CD4-positive, CD25-positive, alpha-beta regulatory T cell (primary cell): ENCODE measurements around the gene PDE7B. TPM values are rescaled to one million over a fixed set of nuclear protein-coding genes. Genes with fewer than 3 reads are reported as not detected.

ENCODE experiments used
- ATAC-seq, 2 donors: fragments of 150-1000 bp; cut with Tn5 transposase; one replicate each; pipeline ENCODE4 v1.10.0; 2021; ENCODE audit warnings: low read depth in 2 of 2, moderate number of reproducible peaks in 2 of 2, moderate library complexity in 1 of 2
- DNase-seq, 3 donors: peaks; one replicate each; pipeline versions ENCODE4 v3.0.0 to v3.0.0-alpha.2; 2012 to 2022; ENCODE audit warnings: mixed read lengths in 1 of 3
- H3K27ac ChIP-seq: one replicate; pipeline ENCODE4 v1.7.0; 2013; ENCODE audit warnings: mild to moderate bottlenecking, low read length; ENCODE audit not compliant: insufficient read depth, poor library complexity, severe bottlenecking
- H3K27me3 ChIP-seq: one replicate; pipeline ENCODE4 v1.7.0; 2013; ENCODE audit warnings: low read length; ENCODE audit not compliant: control insufficient read depth, insufficient read depth
- H3K36me3 ChIP-seq: one replicate; pipeline ENCODE4 v1.7.0; 2013; ENCODE audit warnings: mild to moderate bottlenecking, low read length, moderate library complexity; ENCODE audit not compliant: control insufficient read depth, insufficient read depth
- H3K4me1 ChIP-seq: 2 replicates; pipeline ENCODE4 v1.7.0; 2013; ENCODE audit warnings: mild to moderate bottlenecking, low read length; ENCODE audit not compliant: insufficient read depth, control insufficient read depth, poor library complexity, severe bottlenecking
- H3K4me3 ChIP-seq: one replicate; pipeline ENCODE4 v1.7.0; 2013; ENCODE audit warnings: low read depth, mild to moderate bottlenecking, low read length, moderate library complexity
- H3K9me3 ChIP-seq, 2 experiments: 1 replicate in 1 of 2; 2 replicates in 1 of 2; pipeline ENCODE4 v1.7.0; 2013; ENCODE audit warnings: low read length in 2 of 2, mild to moderate bottlenecking in 1 of 2, moderate library complexity in 1 of 2; ENCODE audit not compliant: control insufficient read depth in 2 of 2
- H3K27ac Mint-ChIP-seq, 3 donors: one replicate each; pipeline ENCODE4 v1.8.0; 2020 to 2022; ENCODE audit warnings: mild to moderate bottlenecking in 3 of 3, mixed read lengths in 3 of 3, moderate library complexity in 2 of 3
- H3K27me3 Mint-ChIP-seq: one replicate; pipeline ENCODE4 v1.8.0; 2022; ENCODE audit warnings: mild to moderate bottlenecking, mixed read lengths
- H3K36me3 Mint-ChIP-seq: one replicate; pipeline ENCODE4 v1.8.0; 2020; ENCODE audit warnings: mixed read lengths
- H3K4me1 Mint-ChIP-seq, 4 donors: one replicate each; pipeline ENCODE4 v1.8.0; 2020 to 2022; ENCODE audit warnings: mixed read lengths in 4 of 4, mild to moderate bottlenecking in 1 of 4
- H3K4me3 Mint-ChIP-seq, 4 donors: one replicate each; pipeline ENCODE4 v1.8.0; 2020 to 2022; ENCODE audit warnings: mild to moderate bottlenecking in 4 of 4, mixed read lengths in 4 of 4, moderate library complexity in 3 of 4
- H3K9me3 Mint-ChIP-seq, 7 donors: one replicate each; pipeline ENCODE4 v1.8.0; 2020 to 2022; ENCODE audit warnings: mixed read lengths in 7 of 7, mild to moderate bottlenecking in 3 of 7, moderate library complexity in 2 of 7
- polyA plus RNA-seq, 4 donors: library from polyadenylated mRNA; unstranded; fragments of 300-500 nt; fragmentation: Illumina TruSeq; gene quantifications; one replicate each; pipeline ENCODE4 v1.2.3, GENCODE V29; 2021
- total RNA-seq: library from RNA; stranded (reverse); gene quantifications from one replicate; pipeline ENCODE4 v1.2.3, GENCODE V29; 2022

PDE7B gene
- total and polyA plus RNA-seq, 5 donors from 2014 or later: 0.03 to 0.25 (median 0.07) TPM; not detected in 1

DNA sequence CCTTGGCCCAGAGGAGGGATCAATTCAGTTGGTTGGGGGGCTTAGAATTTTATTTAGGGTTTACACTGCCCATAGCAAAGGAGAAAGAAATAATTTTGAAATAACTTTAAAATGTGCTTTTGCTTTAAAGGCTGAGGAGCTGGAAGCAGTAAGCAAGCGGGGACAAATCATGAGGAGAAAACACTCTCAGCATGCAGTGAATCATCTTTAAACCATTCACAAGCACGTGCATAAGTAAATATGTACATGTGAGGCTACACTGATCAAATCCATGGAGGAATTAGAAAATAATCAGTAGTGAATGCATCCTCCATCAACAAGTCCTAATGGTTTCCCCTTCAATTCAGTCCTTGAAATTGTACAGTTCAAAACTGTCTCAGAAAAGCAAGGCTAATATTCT, 217.6 kb downstream of the PDE7B start:
- H3K27ac Mint-ChIP-seq: no peak overlapping the region
- H3K4me1 Mint-ChIP-seq: no peaks in the 10 kb centered on the region
- Histone ChIP-seq H3K4me3 (no peak overlapping the region), H3K27ac (no peak overlapping the region), H3K9me3 (no peaks in the 10 kb centered on the region), H3K36me3 (no peaks in the 10 kb centered on the region), H3K4me1 (no peaks in the 10 kb centered on the region), H3K27me3 (no peaks in the 10 kb centered on the region)
- H3K4me3 Mint-ChIP-seq: no peak overlapping the region
- DNase-seq: no peak
- no peak for ATAC-seq
- H3K9me3 Mint-ChIP-seq: no peaks in the 10 kb centered on the region
- peaks cover 7% of the 10 kb centered on the region for H3K27me3 Mint-ChIP-seq
- no peaks in the 10 kb centered on the region for H3K36me3 Mint-ChIP-seq

DNA sequence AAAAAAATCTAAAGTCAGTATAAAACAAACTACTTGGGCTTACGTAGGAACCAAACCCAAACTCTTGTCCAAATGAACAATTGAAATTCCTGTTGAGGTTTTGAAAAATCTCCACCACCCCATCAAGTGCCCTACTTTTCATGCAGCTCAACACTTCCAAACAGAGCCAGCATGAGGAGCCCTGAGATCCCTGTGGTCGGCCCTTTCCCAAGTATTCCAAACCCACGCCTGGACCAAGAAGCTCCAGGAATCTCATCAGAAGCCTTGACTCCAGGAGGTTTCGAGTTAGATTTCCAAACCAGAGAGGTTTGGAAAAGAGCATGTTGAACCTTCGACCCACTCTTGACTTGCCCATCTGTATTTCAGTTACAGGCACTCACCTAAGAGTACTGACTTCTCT, 219.3 kb downstream of the PDE7B start:
- H3K9me3 Mint-ChIP-seq: no peaks in the 10 kb centered on the region
- no peaks in the 10 kb centered on the region for H3K4me1 Mint-ChIP-seq
- Histone ChIP-seq H3K9me3 (no peaks in the 10 kb centered on the region), H3K36me3 (no peaks in the 10 kb centered on the region), H3K27me3 (no peaks in the 10 kb centered on the region), H3K4me3 (no peak overlapping the region), H3K4me1 (no peaks in the 10 kb centered on the region), H3K27ac (no peak overlapping the region)
- H3K27ac Mint-ChIP-seq: no peak overlapping the region
- no peak overlapping the region for H3K4me3 Mint-ChIP-seq
- no peaks in the 10 kb centered on the region for H3K36me3 Mint-ChIP-seq
- ATAC-seq (no peak), DNase-seq (no peak)
- H3K27me3 Mint-ChIP-seq: peaks cover 7% of the 10 kb centered on the region

DNA sequence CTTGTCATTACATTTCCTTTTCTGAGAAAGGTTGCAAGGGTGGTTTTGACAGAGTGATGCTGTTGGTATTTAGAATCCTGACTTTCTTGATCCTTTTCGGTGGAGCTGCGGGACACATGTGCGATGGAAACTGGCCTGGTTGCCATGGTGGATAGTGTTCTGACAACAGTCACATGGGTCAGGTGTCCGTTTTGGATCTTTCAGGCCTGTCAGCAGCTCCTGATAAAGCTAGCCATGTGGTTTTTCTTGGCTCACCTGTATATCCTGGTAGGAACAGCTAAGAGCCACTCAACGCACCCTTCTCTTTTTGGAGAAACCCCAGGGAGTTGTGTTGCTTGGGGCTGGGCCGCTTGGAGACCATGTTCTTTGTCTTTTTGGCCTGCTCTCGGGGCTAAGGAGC, 221.2 kb downstream of the PDE7B start:
- H3K4me1 Mint-ChIP-seq: no peaks in the 10 kb centered on the region
- no peak overlapping the region for H3K27ac Mint-ChIP-seq
- no peak for ATAC-seq
- no peaks in the 10 kb centered on the region for H3K27me3 ChIP-seq
- H3K4me3 Mint-ChIP-seq: no peak overlapping the region
- no peak overlapping the region for H3K27ac ChIP-seq
- no peak overlapping the region for H3K4me3 ChIP-seq
- no peaks in the 10 kb centered on the region for H3K4me1 ChIP-seq
- H3K9me3 ChIP-seq: no peaks in the 10 kb centered on the region
- peaks cover 8% of the 10 kb centered on the region for H3K27me3 Mint-ChIP-seq
- no peaks in the 10 kb centered on the region for H3K9me3 Mint-ChIP-seq
- no peaks in the 10 kb centered on the region for H3K36me3 Mint-ChIP-seq
- no peaks in the 10 kb centered on the region for H3K36me3 ChIP-seq
- DNase-seq: no peak

DNA sequence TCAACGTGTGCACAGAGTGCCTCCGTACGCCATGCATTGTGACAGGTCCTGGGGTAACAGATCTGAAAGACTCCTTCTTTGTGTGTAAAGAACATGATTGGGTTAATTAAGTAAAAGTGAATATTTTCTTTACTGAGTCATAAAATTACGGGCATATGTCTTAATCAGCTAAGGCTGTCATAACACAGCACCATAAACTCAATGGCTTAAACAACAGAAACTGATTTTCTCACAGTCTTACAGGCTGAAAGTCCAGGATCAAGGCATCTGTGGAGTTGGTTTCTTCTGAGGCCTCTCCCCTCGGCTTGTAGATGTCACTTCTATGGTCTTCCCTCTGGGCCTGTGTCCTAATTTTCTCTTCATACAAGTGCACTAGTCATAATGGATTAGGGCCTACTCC, 221.7 kb downstream of the PDE7B start:
- Histone ChIP-seq H3K4me1 (no peaks in the 10 kb centered on the region), H3K27ac (no peak overlapping the region), H3K4me3 (no peak overlapping the region), H3K36me3 (no peaks in the 10 kb centered on the region), H3K27me3 (no peaks in the 10 kb centered on the region), H3K9me3 (no peaks in the 10 kb centered on the region)
- ATAC-seq: no peak
- Mint-ChIP-seq H3K36me3 (no peaks in the 10 kb centered on the region), H3K4me3 (peak overlapping the region in 1 of 4 donors; percentile 1), H3K9me3 (no peaks in the 10 kb centered on the region), H3K27me3 (peaks cover 11% of the 10 kb centered on the region), H3K27ac (no peak overlapping the region), H3K4me1 (no peaks in the 10 kb centered on the region)
- DNase-seq: no peak

- no peaks in the 10 kb centered on the region for H3K9me3 ChIP-seq
- no peak for DNase-seq
- Mint-ChIP-seq H3K27me3 (peaks cover 4% of the 10 kb centered on the region), H3K27ac (no peak overlapping the region), H3K4me3 (no peak overlapping the region), H3K4me1 (no peaks in the 10 kb centered on the region), H3K36me3 (no peaks in the 10 kb centered on the region), H3K9me3 (peaks cover 0 to 4% (median 0%) of the 10 kb centered on the region in 7 donors)
- no peaks in the 10 kb centered on the region for H3K27me3 ChIP-seq
- no peak overlapping the region for H3K4me3 ChIP-seq
- H3K4me1 ChIP-seq: no peaks in the 10 kb centered on the region
- no peak overlapping the region for H3K27ac ChIP-seq
- ATAC-seq: no peak
- H3K36me3 ChIP-seq: no peaks in the 10 kb centered on the region
These were observed 225.0 kb downstream of the PDE7B start for GRCh38 chr6:136076496-136076895.

- H3K36me3 Mint-ChIP-seq: no peaks in the 10 kb centered on the region
- no peaks in the 10 kb centered on the region for H3K4me1 Mint-ChIP-seq
- H3K9me3 Mint-ChIP-seq: peaks cover 0 to 4% (median 0%) of the 10 kb centered on the region in 7 donors
- Histone ChIP-seq H3K4me3 (no peak overlapping the region), H3K27me3 (no peaks in the 10 kb centered on the region), H3K9me3 (no peaks in the 10 kb centered on the region), H3K36me3 (no peaks in the 10 kb centered on the region), H3K4me1 (no peaks in the 10 kb centered on the region), H3K27ac (no peak overlapping the region)
- H3K27ac Mint-ChIP-seq: no peak overlapping the region
- H3K4me3 Mint-ChIP-seq: no peak overlapping the region
- peaks cover 4% of the 10 kb centered on the region for H3K27me3 Mint-ChIP-seq
- no peak for ATAC-seq
- DNase-seq: no peak
These were observed 226.5 kb downstream of the PDE7B start for GRCh38 chr6:136077834-136078576.

DNA sequence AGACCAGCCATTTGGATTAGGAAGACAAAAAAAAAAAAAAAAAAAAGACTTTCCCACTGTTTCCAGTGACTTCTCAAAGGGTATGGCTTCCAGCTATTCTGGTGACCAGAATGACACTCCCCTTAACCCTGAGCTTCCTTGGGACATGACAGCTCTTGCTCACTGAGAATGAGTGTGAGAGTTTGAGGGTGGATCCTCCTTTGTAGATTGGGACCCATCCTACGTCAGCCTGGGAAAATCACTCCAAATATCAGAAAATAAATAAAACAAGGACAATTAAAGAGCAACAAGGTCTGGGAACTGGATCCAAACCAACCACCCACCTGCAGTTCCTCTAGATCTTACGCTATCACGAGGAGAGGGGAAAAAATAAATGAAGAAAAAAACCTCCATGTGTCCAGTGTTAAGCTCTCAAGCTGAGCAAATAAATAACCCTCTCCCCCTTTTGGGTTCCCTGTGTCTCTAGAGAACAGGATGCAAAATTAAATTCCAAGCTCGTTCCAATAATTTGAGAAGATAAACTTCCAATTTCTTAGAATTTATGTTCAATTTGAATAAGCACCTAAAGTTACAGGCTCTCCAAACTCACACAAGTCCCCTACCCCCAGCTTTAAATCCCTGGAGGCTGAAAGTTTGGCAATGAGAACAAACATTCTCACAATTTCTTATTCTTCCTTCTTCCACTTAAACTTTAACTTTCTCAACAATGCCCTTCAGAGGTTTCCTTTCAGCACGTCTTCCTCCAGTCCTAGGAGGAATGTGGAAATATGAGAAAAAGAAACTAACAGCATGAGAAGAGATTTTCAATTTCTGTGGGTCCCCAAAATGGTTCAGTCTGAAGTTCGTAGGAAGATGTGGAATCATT, 228.4 kb downstream of the PDE7B start:
- H3K9me3 ChIP-seq: no peaks in the 10 kb centered on the region
- Mint-ChIP-seq H3K4me3 (no peak overlapping the region), H3K4me1 (no peaks in the 10 kb centered on the region), H3K36me3 (no peaks in the 10 kb centered on the region), H3K9me3 (peaks cover 0 to 4% (median 0%) of the 10 kb centered on the region in 7 donors), H3K27me3 (peaks cover 4% of the 10 kb centered on the region), H3K27ac (no peak overlapping the region)
- no peak overlapping the region for H3K27ac ChIP-seq
- no peaks in the 10 kb centered on the region for H3K36me3 ChIP-seq
- DNase-seq (no peak), ATAC-seq (no peak)
- no peak overlapping the region for H3K4me3 ChIP-seq
- H3K4me1 ChIP-seq: no peaks in the 10 kb centered on the region
- no peaks in the 10 kb centered on the region for H3K27me3 ChIP-seq
